KMS-11 (cell line): ENCODE measurements around the gene CELA3B.
"Not testable (repeated sequence)": the region's sequence is repeated elsewhere in the genome, so short reads cannot be mapped to it uniquely, and the experiment has no call there.

Experiments used
- H2AFZ ChIP-seq: fragments of 200-600 bp; sonication (generic); 2 replicates; pipeline ENCODE4 v1.6.1; 2016; ENCODE audit warnings: antibody characterized with exemption, mixed run types, low read depth
- H3K27ac ChIP-seq: fragments of 200-600 bp; sonication (generic); 2 replicates; pipeline ENCODE4 v1.6.1; 2016; ENCODE audit warnings: mild to moderate bottlenecking, mixed run types
- H3K27me3 ChIP-seq: fragments of 200-600 bp; sonication (generic); 2 replicates; pipeline ENCODE4 v1.6.1; 2017; ENCODE audit warnings: mild to moderate bottlenecking, low read depth, mixed run types, moderate library complexity; ENCODE audit not compliant: insufficient read depth
- H3K36me3 ChIP-seq: fragments of 200-600 bp; sonication (generic); 2 replicates; pipeline ENCODE4 v1.6.1; 2017; ENCODE audit warnings: mild to moderate bottlenecking, mixed run types; ENCODE audit not compliant: insufficient read depth
- H3K4me1 ChIP-seq: fragments of 200-600 bp; sonication (generic); 2 replicates; pipeline ENCODE4 v1.6.1; 2016; ENCODE audit warnings: mild to moderate bottlenecking, low read depth, mixed run types; ENCODE audit not compliant: poor library complexity, severe bottlenecking
- H3K4me2 ChIP-seq: fragments of 200-600 bp; sonication (generic); 2 replicates; pipeline ENCODE4 v1.7.0; 2016; ENCODE audit warnings: mild to moderate bottlenecking, mixed run types
- H3K4me3 ChIP-seq: fragments of 200-600 bp; sonication (generic); IDR thresholded peaks from 2 replicates; pipeline ENCODE4 v1.6.1; 2017; ENCODE audit warnings: low read depth, low read length, mixed read lengths; ENCODE audit not compliant: insufficient read depth
- H3K79me2 ChIP-seq: fragments of 200-600 bp; sonication (generic); 2 replicates; pipeline ENCODE4 v1.6.1; 2016; ENCODE audit warnings: low read depth, mixed run types; ENCODE audit not compliant: insufficient read depth
- H3K9ac ChIP-seq: fragments of 200-600 bp; sonication (generic); 2 replicates; pipeline ENCODE4 v1.6.1; 2016; ENCODE audit warnings: mild to moderate bottlenecking, mixed run types
- H4K20me1 ChIP-seq: fragments of 200-600 bp; sonication (generic); 2 replicates; pipeline ENCODE4 v1.6.1; 2016; ENCODE audit warnings: mild to moderate bottlenecking, mixed run types; ENCODE audit not compliant: insufficient read depth

The CELA3B gene

DNA sequence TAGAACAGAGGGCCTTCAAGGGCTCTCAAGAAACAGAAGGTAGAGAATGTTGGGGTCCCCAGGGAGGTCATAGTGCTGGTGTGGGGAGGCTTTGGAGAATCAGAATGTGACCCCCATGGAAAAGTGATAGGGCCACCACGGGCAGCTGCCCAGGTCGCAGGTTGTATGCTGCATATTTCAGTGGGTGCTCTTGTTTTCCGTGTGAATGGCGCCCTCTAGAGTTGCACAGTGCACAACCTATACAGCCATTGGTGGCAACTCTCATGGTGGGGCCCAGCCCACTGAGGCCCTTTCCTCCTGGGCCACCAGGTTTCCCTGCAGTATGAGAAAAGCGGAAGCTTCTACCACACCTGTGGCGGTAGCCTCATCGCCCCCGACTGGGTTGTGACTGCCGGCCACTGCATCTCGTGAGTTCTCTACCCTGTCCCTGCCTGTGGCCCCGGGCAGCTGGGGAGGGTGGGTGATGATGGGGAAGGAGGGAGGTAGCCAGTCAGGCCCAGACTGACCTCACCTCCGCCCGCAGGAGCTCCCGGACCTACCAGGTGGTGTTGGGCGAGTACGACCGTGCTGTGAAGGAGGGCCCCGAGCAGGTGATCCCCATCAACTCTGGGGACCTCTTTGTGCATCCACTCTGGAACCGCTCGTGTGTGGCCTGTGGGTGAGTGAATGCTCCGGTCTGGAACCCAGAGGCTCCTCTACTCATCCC lies 3.8 kb downstream of the CELA3B start:
- H3K9ac ChIP-seq, H3K79me2 ChIP-seq, H3K4me1 ChIP-seq, H4K20me1 ChIP-seq, H3K27ac ChIP-seq, H3K36me3 ChIP-seq, H3K4me3 ChIP-seq, H3K27me3 ChIP-seq, H2AFZ ChIP-seq, H3K4me2 ChIP-seq: not testable (repeated sequence)

DNA sequence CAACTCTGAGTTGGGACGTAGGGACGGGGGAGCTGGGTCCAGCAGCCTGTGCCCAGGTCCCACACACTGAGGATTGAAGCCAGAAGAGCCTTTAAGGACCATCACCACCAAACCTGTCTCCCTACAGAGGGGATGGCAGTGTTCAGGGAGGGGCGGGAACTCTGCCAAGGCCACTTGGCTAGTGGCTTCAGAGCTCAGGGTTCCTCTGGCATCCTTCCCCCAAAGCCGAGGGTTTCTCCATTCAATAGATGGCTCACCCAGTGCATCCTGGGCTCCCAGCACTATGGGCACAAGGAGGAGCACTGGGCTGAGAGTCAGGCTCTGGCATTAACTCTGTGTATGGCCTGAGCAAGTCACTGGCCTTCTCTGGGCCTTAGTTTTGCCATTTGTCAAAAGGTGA lies 4.4 kb downstream of the CELA3B start:
- H3K79me2 ChIP-seq, H3K27me3 ChIP-seq, H4K20me1 ChIP-seq, H3K4me3 ChIP-seq, H3K4me1 ChIP-seq, H3K36me3 ChIP-seq, H3K27ac ChIP-seq, H3K4me2 ChIP-seq, H3K9ac ChIP-seq, H2AFZ ChIP-seq: not testable (repeated sequence)

DNA sequence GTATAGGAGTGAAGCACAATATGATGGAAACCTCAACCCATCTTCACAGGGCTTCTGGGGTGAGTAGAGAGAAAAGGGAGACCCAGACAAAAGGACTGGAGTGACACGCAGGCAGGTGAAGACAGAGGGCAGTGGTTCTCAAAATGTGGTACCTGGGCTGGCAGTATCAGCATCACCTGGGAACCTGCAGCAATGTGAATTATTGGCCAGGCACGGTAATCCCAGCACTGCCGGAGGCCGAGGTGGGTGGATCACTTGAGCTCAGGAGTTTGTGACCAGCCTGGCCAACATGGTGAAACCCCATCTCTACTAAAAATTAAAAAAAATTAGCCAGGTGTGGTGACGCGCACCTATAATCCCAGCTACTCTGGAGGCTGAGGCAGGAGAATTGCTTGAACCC lies 5.3 kb downstream of the CELA3B start:
- not testable (repeated sequence) for H4K20me1 ChIP-seq, H2AFZ ChIP-seq, H3K79me2 ChIP-seq, H3K36me3 ChIP-seq, H3K9ac ChIP-seq, H3K4me1 ChIP-seq, H3K27ac ChIP-seq, H3K4me3 ChIP-seq, H3K4me2 ChIP-seq, H3K27me3 ChIP-seq

DNA sequence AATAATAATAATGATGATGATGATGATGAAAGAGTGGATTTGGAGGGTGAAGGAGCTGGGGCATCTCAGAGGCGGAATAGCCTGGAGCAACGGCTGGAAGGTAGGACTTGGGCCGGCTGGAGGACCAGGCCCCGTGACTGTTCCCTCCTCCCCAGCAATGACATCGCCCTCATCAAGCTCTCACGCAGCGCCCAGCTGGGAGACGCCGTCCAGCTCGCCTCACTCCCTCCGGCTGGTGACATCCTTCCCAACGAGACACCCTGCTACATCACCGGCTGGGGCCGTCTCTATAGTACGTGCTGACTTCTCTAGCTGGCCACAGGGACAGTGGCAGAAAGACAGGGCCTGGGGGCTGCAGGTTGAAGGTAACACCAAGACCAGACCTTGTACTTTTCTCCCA lies 6.7 kb downstream of the CELA3B start:
- H3K4me1 ChIP-seq, H3K9ac ChIP-seq, H3K79me2 ChIP-seq, H2AFZ ChIP-seq, H4K20me1 ChIP-seq, H3K27me3 ChIP-seq, H3K4me2 ChIP-seq, H3K4me3 ChIP-seq, H3K27ac ChIP-seq, H3K36me3 ChIP-seq: not testable (repeated sequence)

DNA sequence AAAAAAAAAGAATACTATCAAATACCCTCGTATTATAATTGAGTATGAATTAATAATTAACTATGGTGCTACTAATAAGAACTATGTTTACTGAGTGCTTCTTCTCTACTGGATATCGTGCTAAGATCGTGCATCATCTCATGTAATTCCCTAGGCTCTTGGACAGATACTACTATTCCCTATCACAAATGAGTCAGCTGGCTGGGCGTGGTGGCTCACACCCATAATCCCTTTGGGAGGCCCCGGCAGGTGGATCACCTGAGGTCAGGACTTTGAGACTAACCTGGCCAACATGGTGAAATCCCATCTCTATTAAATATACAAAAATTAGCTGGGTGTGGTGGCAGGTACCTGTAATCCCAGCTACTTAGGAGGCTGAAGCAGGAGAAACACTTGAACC lies 9.1 kb downstream of the CELA3B start:
- H3K4me1 ChIP-seq, H3K4me2 ChIP-seq, H2AFZ ChIP-seq, H4K20me1 ChIP-seq, H3K27ac ChIP-seq, H3K9ac ChIP-seq, H3K79me2 ChIP-seq, H3K36me3 ChIP-seq, H3K27me3 ChIP-seq, H3K4me3 ChIP-seq: not testable (repeated sequence)

DNA sequence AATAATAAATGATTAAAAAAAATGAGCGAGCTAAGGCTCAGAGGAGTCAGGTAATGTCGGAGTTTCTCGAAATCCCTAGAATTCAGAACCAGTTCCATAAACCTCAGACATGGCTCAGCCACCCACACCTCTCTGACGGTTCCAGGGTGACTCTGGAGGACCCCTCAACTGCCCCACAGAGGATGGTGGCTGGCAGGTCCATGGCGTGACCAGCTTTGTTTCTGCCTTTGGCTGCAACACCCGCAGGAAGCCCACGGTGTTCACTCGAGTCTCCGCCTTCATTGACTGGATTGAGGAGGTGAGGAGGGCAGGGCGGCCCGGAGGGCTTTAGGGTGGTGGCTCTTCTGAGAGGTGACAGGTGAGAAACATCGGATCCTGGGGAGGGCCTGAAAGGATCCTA lies 9.6 kb downstream of the CELA3B start:
- H3K36me3 ChIP-seq, H3K4me2 ChIP-seq, H3K9ac ChIP-seq: not testable (repeated sequence)

DNA sequence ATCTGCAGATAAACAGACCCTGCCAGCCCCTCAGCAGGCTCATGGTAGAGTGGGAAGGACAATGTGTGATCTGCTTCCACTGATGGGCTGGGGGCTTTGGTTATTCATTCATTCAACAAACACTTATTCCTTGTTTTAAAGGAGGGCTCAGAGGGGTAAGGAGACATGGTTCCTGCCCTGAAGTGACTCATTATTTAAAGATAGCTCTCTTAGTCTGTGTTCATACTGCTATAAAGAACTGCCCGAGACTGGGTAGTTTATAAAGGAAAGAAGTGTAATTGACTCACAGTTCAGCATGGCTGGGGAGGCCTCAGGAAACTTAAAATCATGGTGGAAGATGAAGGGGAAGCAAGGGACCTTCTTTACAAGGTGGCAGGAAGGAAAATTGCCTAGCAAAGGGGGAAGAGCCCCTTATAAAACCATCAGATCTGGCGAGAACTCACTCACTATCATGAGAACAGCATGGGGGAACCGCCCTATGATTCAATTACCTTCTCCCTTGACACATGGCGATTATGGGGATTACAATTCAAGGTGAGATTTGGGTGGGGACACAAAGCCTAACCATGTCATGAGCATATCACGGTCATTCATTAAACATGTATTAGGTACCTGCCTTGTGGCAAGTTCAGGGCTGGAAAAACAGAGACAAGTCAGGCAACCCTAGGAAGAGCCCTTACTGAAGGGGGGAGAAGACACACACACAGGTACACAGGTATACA lies 13.0 kb downstream of the CELA3B start:
- H3K27me3 ChIP-seq, H3K4me1 ChIP-seq, H3K4me2 ChIP-seq, H3K36me3 ChIP-seq, H3K27ac ChIP-seq, H4K20me1 ChIP-seq, H2AFZ ChIP-seq, H3K79me2 ChIP-seq, H3K4me3 ChIP-seq, H3K9ac ChIP-seq: not testable (repeated sequence)

More for the DNA sequence above, 9.6 kb downstream of the CELA3B start:
- not testable (repeated sequence) for H3K4me1 ChIP-seq, H3K4me3 ChIP-seq, H3K27ac ChIP-seq, H2AFZ ChIP-seq, H4K20me1 ChIP-seq, H3K27me3 ChIP-seq, H3K79me2 ChIP-seq

DNA sequence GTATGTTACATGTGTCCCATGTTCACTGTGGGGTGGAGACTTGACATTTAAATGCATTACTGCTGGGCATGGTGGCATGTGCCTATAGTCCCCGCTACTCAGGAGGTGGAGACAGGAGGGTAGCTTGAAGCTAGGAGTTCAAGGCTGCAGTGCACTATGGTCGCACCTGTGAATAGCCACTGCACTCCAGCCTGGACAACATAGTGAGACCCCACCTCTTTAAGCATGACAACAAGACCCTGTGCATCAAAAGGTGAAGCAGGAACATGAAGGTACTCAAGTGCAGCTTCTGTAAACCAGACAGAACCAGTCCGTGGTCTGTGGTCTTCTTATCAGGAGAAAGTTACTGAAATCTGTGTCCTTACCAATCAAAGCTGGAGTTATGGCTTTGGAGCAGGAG lies 15.4 kb downstream of the CELA3B start:
- not testable (repeated sequence) for H3K4me2 ChIP-seq, H3K4me3 ChIP-seq, H3K79me2 ChIP-seq, H3K36me3 ChIP-seq, H3K9ac ChIP-seq, H4K20me1 ChIP-seq, H2AFZ ChIP-seq, H3K27ac ChIP-seq, H3K27me3 ChIP-seq, H3K4me1 ChIP-seq

DNA sequence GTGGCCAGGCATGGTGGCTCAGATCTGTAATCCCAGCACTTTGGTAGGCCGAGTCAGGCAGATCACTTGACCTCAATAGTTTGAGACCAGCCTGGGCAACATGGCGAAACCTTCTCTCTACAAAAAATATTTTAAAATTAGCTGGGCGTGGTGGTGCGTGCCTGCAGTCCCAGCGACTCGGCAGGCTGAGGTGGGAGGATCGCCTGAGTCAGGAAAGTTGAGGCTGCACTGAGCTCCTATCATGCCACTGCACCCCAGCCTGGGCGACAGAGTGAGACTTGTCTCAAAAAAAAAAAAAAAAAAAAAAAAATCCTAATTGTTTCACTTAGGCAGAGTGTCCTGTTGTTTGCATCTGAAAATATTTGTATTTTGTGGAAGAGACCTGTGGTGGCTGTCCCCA lies 17.9 kb downstream of the CELA3B start:
- not testable (repeated sequence) for H3K9ac ChIP-seq, H3K27ac ChIP-seq, H3K79me2 ChIP-seq, H3K27me3 ChIP-seq, H4K20me1 ChIP-seq, H3K4me3 ChIP-seq, H2AFZ ChIP-seq, H3K4me1 ChIP-seq, H3K4me2 ChIP-seq, H3K36me3 ChIP-seq

DNA sequence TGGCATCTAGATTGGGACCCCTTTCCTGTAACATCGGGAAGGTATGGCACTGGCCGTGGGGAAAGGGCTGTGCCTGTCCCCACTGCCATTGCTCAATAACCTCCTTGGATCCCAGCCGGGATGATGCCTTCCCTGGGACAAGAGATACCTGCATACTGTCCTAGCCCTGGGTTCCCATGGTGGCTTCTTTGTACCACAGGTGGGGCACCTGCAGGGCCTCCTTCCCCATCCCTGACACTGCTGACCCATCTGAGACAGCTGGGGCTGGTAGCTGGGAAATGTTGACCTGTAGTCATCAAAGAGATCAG lies 19.8 kb downstream of the CELA3B start:
- H3K36me3 ChIP-seq, H4K20me1 ChIP-seq, H3K4me3 ChIP-seq, H3K27ac ChIP-seq, H3K4me2 ChIP-seq, H2AFZ ChIP-seq, H3K4me1 ChIP-seq, H3K79me2 ChIP-seq, H3K9ac ChIP-seq, H3K27me3 ChIP-seq: not testable (repeated sequence)
